Stimulated activated effector memory CD8-positive, alpha-beta T cell treated with anti-CD3 and anti-CD28 coated beads, Interleukin-12 subunit alpha, Interleukin-12 subunit beta, amount 100 ng/mL, for 72 hours (primary cell): ENCODE measurements around the gene ABHD12.
A peak's percentile ranks its signal among the peaks of the same experiment; 100 is the strongest.

ENCODE experiments used
- ATAC-seq: fragments of 150-1000 bp; cut with Tn5 transposase; 2 replicates; pipeline ENCODE4 v1.10.0; 2021
- DNase-seq, 2 donors: peaks; one replicate each; pipeline ENCODE4 v3.0.0; 2021 to 2022; ENCODE audit warnings: low spot score in 2 of 2
- H3K27ac Mint-ChIP-seq: one replicate; pipeline ENCODE4 v1.8.0; 2022; ENCODE audit warnings: mild to moderate bottlenecking, mixed read lengths
- H3K36me3 Mint-ChIP-seq: one replicate; pipeline ENCODE4 v1.8.0; 2022; ENCODE audit warnings: mild to moderate bottlenecking, mixed read lengths
- H3K4me1 Mint-ChIP-seq: one replicate; pipeline ENCODE4 v1.8.0; 2022; ENCODE audit warnings: mixed read lengths
- H3K4me3 Mint-ChIP-seq: one replicate; pipeline ENCODE4 v1.8.0; 2022; ENCODE audit warnings: mild to moderate bottlenecking, mixed read lengths
- H3K9me3 Mint-ChIP-seq: one replicate; pipeline ENCODE4 v1.8.0; 2022; ENCODE audit warnings: mixed read lengths

ABHD12 gene

DNA sequence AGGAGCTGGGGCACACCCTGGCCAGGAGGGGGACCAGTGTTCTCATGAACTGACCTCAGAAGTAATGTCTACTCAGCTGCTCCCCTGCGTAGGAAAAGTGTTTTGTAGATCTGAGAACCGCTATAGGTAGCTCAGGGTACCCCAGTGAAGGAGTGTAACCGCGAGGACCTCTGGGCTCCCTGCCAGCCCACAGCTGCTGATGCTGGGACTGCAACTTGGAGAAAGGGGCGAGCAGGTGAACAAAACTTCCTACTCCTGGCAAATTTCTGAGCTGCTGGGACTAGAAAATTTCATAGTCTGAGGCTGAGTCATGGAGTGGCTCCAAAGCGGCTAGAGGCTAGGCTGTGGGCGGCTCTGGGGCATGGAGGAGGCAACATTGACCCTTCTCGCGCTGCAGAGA lies 90.8 kb downstream of the ABHD12 start:
- ATAC-seq, result no peak
- Mint-ChIP-seq H3K4me3 (no peak overlapping the region), H3K36me3 (peaks cover 34% of the 10 kb centered on the region), H3K9me3 (no peaks in the 10 kb centered on the region), H3K4me1 (no peaks in the 10 kb centered on the region), H3K27ac (peak overlapping the region; percentile 74)
- DNase-seq, result no peak

DNA sequence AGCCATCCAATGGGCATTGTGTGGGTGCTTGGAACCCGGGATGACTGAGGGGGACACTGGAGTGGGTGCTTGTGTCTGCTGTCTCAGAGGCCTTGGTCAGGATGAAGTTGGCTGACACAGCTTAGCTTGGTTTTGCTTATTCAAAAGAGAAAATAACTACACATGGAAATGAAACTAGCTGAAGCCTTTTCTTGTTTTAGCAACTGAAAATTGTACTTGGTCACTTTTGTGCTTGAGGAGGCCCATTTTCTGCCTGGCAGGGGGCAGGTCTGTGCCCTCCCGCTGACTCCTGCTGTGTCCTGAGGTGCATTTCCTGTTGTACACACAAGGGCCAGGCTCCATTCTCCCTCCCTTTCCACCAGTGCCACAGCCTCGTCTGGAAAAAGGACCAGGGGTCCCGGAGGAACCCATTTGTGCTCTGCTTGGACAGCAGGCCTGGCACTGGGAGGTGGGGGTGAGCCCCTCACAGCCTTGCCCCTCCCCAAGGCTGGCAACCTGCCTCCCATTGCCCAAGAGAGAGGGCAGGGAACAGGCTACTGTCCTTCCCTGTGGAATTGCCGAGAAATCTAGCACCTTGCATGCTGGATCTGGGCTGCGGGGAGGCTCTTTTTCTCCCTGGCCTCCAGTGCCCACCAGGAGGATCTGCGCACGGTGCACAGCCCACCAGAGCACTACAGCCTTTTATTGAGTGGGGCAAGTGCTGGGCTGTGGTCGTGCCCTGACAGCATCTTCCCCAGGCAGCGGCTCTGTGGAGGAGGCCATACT lies 93.3 kb downstream of the ABHD12 start:
- H3K4me3 Mint-ChIP-seq, result no peak overlapping the region

DNA sequence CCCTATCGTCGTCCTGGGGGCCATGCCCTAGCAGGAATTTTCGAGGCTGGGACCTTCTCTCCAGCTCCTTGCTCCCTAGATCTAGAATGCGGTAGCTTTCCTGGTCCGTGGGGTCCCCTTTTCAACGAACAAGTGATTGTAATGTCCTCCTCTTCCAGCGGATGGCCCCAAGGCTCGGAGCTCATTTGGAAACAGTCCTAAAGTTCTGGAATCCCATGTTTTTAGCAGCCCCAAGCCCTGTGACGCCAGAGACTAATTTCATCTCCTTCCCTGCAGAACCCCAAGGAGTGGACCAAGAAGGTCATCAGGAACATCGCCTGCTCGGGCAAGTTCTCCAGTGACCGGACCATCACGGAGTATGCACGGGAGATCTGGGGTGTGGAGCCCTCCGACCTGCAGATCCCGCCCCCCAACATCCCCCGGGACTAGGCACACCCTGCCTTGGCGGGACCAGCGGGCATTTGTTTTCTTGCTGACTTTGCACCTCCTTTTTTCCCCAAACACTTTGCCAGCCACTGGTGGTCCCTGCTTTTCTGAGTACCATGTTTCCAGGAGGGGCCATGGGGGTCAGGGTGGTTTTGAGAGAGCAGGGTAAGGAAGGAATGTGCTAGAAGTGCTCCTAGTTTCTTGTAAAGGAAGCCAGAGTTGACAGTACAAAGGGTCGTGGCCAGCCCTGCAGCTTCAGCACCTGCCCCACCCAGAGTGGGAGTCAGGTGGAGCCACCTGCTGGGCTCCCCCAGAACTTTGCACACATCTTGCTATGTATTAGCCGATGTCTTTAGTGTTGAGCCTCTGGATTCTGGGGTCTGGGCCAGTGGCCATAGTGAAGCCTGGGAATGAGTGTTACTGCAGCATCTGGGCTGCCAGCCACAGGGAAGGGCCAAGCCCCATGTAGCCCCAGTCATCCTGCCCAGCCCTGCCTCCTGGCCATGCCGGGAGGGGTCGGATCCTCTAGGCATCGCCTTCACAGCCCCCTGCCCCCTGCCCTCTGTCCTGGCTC lies 94.2 kb downstream of the ABHD12 start:
- Mint-ChIP-seq H3K9me3 (no peaks in the 10 kb centered on the region), H3K4me3 (no peak overlapping the region), H3K4me1 (no peaks in the 10 kb centered on the region), H3K27ac (peak overlapping the region; percentile 74), H3K36me3 (peaks cover 49% of the 10 kb centered on the region)
- peak; percentile 52 for ATAC-seq
- no peak for DNase-seq

More for the DNA sequence above, 93.3 kb downstream of the ABHD12 start:
- Mint-ChIP-seq H3K9me3 (no peaks in the 10 kb centered on the region), H3K4me1 (no peaks in the 10 kb centered on the region), H3K27ac (peak overlapping the region; percentile 74), H3K36me3 (peaks cover 44% of the 10 kb centered on the region)
- DNase-seq, result no peak
- ATAC-seq, result no peak

DNA sequence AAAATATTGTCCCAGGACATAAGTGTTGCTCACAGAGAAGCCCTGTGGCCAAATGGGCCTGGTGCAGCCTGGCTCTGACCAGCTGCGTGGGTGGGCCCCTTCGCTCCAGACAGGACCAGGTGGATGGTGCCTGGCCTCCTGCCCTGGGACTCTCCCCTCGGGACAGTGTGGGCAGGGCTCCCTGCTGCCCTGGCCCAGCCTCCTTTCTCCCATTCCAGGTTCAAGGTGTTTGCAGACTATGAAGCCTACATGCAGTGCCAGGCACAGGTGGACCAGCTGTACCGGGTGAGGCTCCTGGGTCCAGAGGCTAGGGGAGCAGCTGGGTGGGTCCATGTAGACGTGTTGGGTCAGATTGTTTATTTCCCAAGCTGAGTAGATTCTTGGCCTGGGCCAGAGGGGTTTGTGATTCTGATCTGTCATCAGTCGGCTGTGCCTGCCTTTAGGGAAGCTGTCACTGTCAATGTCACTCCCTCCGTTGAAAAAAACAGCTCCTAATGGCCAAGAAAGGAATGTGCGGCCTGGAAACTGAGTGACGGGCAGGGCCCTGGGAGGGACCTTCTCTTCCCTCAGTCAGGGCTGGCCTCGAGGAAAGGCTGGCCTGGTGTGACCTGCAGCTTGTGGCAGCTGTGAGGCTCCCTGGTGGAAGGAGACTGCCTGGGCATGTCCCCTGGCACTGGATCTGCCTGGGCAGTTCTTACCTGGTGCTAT lies 95.1 kb downstream of the ABHD12 start:
- ATAC-seq, result no peak
- H3K4me1 Mint-ChIP-seq, result no peaks in the 10 kb centered on the region
- no peaks in the 10 kb centered on the region for H3K9me3 Mint-ChIP-seq
- H3K4me3 Mint-ChIP-seq, result no peak overlapping the region
- H3K36me3 Mint-ChIP-seq, result peaks cover 58% of the 10 kb centered on the region
- no peak for DNase-seq
- H3K27ac Mint-ChIP-seq, result peak overlapping the region; percentile 67

DNA sequence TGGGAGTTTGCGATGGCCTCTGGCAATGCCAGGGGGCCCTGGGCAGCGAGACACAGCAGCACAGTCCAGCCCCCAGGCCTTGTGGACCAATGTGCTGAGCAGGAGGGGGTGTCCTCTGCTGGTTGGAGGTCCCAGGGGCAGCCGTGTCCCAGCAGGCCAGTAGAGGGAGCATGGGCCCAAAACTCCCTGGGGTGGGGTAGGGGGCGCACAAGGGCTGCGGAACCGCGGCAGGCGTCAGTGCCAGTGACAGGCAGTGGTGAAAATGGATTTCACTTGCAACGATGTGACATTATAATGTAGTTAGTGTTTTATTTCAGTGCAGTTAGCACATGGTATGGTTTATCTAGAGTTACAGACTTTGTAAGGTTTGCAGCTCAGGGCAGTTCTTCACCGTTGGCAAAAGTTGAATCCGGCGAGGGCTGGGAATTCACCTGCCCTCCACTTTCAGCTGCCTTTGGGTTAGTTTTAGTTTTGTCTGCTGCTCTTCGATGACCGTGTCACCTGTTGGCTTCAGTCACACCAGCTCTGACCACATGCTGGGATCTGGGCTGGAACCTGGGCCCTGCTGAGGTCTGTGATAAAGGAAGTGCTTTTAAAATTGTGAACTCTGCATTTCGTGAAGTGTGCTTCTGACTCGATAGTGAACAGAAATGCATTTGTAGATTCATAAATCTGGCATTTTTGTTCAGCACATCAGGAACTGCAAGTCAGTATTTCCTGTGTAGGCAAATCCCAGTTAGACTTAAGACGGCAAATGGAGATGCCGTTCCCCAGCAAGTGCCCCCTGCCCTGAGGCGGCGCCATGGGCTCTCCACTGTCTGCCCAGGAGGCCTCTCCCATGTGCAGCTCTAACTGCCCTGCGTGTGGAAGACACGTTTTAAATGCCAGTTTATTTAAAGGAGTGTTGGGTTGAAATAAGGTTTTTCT lies 95.9 kb downstream of the ABHD12 start:
- DNase-seq (peak in 1 of 2 donors; percentile 70), ATAC-seq (peak; percentile 64)
- peaks cover 64% of the 10 kb centered on the region for H3K36me3 Mint-ChIP-seq
- no peaks in the 10 kb centered on the region for H3K9me3 Mint-ChIP-seq
- peak overlapping the region; percentile 67 for H3K27ac Mint-ChIP-seq
- H3K4me1 Mint-ChIP-seq, result no peaks in the 10 kb centered on the region
- H3K4me3 Mint-ChIP-seq, result no peak overlapping the region

DNA sequence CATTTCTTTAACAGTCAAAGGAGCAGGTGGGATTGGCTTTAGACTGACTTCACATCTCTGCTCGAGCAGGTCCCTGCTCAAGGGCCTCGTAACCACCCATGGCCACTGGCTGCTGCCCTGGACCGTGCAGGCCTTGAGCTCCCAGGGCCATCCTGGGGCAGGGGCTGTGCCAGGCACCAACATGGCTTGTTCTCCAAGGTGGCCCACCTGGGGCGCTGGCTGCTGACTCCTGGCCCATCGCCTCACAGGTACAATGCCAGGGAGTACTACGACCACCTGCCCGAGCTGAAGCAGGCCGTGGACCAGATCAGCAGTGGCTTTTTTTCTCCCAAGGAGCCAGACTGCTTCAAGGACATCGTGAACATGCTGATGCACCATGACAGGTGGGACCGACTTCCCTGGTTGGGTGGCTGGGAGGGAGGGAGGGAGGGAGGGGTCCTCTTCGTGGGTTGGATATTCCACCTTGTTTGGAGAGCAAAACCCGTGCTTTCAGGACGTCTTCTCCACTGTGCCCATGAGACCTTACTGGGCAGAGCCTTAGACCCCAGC lies 96.7 kb downstream of the ABHD12 start:
- Mint-ChIP-seq H3K4me1 (no peaks in the 10 kb centered on the region), H3K4me3 (no peak overlapping the region), H3K27ac (peak overlapping the region; percentile 56), H3K9me3 (no peaks in the 10 kb centered on the region), H3K36me3 (peaks cover 62% of the 10 kb centered on the region)
- ATAC-seq (no peak), DNase-seq (no peak)

DNA sequence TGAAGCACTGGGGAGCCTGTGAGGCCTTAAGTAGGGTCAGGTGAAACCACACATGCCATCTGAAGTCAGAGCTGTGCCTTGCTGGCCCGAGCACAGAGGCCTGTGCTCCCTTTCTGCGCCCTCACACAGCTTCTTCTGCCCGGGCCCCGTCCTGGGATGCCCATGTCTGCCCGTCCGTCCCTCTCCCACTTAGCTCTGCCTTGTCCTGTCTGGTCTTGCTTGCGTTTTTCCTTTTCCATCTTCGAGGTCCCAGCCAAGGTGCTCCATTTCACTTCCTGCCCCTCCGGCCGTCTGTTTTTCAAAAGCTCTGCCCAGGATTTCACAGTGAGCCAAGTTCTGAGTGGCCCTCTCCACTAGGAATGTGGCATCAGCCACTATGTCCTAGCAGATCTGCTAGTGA lies 97.1 kb downstream of the ABHD12 start:
- DNase-seq (no peak), ATAC-seq (no peak)
- peak overlapping the region; percentile 56 for H3K27ac Mint-ChIP-seq
- H3K4me1 Mint-ChIP-seq, result no peaks in the 10 kb centered on the region
- H3K4me3 Mint-ChIP-seq, result no peak overlapping the region
- H3K9me3 Mint-ChIP-seq, result no peaks in the 10 kb centered on the region
- peaks cover 62% of the 10 kb centered on the region for H3K36me3 Mint-ChIP-seq

DNA sequence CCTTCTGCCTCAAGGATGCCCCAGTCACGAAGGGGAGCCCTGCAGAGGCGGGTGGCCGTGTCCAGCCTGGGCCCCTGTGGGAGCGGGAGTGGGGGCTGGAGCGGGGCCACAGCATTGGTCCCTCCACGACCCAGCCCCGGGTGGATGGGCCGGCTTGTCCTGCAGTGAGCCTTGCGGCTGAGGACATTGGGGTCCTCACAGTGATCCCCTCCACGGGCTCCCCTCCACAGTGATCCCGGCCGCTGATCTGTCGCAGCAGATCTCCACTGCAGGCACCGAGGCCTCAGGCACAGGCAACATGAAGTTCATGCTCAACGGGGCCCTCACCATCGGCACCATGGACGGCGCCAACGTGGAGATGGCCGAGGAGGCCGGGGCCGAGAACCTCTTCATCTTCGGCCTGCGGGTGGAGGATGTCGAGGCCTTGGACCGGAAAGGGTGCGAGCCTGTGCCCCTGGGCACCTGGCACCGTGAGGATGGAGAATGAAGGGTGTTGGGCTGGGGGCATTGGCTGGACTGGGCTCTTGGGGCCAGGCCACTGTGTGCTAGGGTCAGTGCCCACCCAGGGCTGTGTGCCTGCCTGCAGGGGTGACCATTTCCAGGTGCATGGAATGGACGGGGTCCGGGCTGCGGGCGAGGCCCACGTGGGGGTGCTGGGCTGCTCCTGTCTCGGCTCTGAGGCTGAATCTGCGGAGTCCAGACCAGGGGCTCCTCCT lies 98.3 kb downstream of the ABHD12 start:
- ATAC-seq, result no peak

DNA sequence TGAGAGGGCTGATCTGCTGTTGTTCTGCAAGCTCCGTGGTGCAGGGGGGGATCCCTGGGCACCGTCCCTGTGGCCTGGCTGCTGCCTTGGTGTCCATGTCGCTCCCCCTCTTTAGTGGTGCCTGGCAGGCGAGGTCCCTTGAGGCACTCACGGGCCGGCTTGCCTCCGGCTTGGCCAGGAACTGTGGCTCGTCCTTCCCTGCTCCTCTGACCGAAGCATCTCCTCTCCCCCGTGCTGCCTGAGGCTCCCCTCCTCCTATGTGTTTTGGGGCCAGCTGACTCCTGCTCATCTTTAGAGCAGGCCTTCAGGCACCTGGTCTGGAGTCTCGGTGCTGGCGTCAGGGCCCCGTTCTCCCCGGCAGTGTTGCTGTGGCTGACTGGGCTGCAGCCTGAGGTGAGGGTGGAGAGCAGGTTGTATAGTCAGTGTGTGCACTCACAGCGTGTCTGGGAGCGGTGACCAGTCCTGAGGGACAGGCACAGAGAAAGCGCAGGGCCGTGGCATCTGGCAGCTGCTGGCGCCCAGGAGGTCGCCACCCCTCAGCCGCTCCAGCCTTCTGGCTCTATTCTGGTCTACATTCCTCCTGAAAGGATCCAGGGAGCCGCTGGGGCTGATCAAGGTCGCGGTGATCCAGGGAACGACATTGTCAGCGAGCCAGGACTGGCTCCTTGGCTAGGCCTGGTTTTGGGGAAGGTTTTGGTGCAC lies 99.1 kb downstream of the ABHD12 start:
- peaks cover 66% of the 10 kb centered on the region for H3K36me3 Mint-ChIP-seq
- no peak overlapping the region for H3K4me3 Mint-ChIP-seq
- peaks cover 5% of the 10 kb centered on the region for H3K4me1 Mint-ChIP-seq
- ATAC-seq, result no peak
- DNase-seq, result no peak
- no peaks in the 10 kb centered on the region for H3K9me3 Mint-ChIP-seq
- H3K27ac Mint-ChIP-seq, result peak overlapping the region; percentile 71

More for the DNA sequence above, 98.3 kb downstream of the ABHD12 start:
- H3K9me3 Mint-ChIP-seq, result no peaks in the 10 kb centered on the region
- H3K36me3 Mint-ChIP-seq, result peaks cover 58% of the 10 kb centered on the region
- H3K4me3 Mint-ChIP-seq, result no peak overlapping the region
- H3K4me1 Mint-ChIP-seq, result no peaks in the 10 kb centered on the region
- DNase-seq, result no peak
- H3K27ac Mint-ChIP-seq, result no peak overlapping the region

DNA sequence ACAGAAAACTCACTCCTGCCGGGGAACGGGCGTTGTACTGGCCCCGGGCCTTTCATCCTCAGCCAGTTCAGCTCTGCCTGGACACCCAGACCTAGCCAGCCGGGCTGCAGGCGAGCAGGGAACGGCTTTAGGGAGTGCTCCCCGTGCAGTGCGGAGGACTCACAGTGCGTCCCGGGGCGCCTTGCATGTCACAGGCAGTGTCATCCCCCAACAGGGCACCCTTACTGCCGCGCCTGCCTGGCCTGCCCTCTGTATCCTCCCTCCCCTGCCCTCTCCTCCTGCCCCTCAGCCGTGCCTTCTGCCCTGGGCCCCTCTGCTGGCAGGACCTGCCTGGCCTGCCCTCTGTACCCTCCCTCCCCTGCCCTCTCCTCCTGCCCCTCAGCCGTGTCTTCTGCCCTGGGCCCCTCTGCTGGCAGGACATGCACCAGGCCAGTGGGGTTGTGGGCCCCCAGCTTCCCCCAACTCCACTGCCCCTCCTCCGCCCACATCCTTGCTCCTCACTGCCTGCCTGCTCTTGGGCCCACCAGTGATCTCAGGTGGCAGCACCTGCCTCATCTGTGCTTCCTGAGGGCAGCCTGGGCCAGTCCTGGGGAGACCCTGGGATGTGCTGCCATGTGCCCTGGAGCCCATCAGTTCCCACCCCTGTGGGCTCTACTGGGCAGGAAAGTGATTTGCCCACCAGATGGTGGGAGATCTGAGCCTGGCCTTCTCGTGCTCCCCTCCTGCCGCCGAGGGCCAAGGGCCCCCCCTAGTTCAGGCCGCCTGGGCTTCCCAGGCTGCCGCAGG lies 99.8 kb downstream of the ABHD12 start:
- peak overlapping the region; percentile 71 for H3K27ac Mint-ChIP-seq
- H3K9me3 Mint-ChIP-seq, result no peaks in the 10 kb centered on the region
- ATAC-seq (no peak), DNase-seq (no peak)
- no peak overlapping the region for H3K4me3 Mint-ChIP-seq
- peaks cover 5% of the 10 kb centered on the region for H3K4me1 Mint-ChIP-seq
- peaks cover 68% of the 10 kb centered on the region for H3K36me3 Mint-ChIP-seq

DNA sequence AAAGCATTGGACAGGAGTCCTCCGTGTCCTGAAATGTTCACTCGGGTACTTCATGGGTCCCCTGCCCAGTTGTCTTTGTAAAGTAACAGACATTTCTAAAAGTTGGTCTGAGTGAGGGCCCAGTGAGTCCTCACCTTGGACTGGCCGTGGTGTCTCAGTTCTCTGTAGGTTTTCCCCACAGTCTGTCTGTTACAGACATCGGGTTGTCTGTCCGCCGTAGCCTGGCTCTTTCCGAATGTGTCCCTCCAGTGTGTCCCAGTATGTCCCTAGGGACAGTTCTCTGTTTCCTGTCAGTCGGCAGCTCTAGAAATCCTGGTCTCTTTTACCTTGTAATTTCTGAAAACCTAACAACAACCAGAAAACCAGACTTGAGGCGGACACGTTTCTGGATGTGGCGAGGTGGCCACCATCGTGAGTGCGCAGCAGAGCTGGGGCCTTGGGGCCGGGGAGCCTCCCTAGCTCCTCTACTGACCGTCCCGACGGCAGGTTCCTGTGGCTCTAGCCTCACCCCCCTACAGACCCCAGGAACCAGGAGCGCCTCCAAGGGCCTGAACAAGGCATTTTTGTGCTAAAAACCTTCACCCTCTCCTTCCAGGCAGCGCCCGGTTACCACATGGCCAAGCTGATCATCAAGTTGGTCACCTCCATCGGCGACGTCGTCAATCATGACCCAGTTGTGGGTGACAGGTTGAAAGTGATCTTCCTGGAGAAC lies 100.6 kb downstream of the ABHD12 start:
- ATAC-seq (no peak), DNase-seq (no peak)
- Mint-ChIP-seq H3K9me3 (no peaks in the 10 kb centered on the region), H3K4me1 (peaks cover 5% of the 10 kb centered on the region), H3K4me3 (no peak overlapping the region), H3K27ac (peak overlapping the region; percentile 78), H3K36me3 (peaks cover 69% of the 10 kb centered on the region)
